Kidney epithelial cell (primary cell): Measurements from ENCODE around the gene SH3YL1. TPM values are rescaled to one million over a fixed set of nuclear protein-coding genes. Genes with fewer than 3 reads are reported as not detected.

Experiments used
- DNase-seq: peaks from one replicate; pipeline ENCODE4 v3.0.0-alpha.2; 2010; ENCODE audit warnings: low read depth
- H3K27me3 ChIP-seq: 2 replicates; pipeline ENCODE4 v1.6.0; 2011; ENCODE audit warnings: low read length; ENCODE audit not compliant: control insufficient read depth, insufficient read depth
- H3K36me3 ChIP-seq: 2 replicates; pipeline ENCODE4 v1.5.1; 2011; ENCODE audit warnings: low read length; ENCODE audit not compliant: control insufficient read depth, insufficient read depth
- H3K4me3 ChIP-seq: 2 replicates; pipeline ENCODE4 v1.5.1; 2011; ENCODE audit warnings: low read depth, mild to moderate bottlenecking, control low read depth, low read length
- total RNA-seq: library from RNA; depleted of rRNA; stranded (reverse); fragments of >200 nt; gene quantifications from 2 replicates; pipeline ENCODE4 v1.2.3, GENCODE V29; 2015
- TF ChIP-seq, protein P1 (sequence below): IDR thresholded peaks from 2 replicates; pipeline ENCODE4 v1.5.1; 2011; ENCODE audit warnings: mild to moderate bottlenecking, moderate library complexity, low read length, control low read depth, inconsistent platforms; ENCODE audit not compliant: insufficient read depth, poor library complexity, severe bottlenecking

SH3YL1 gene
- total RNA-seq, 1 donor from 2014 or later, result 50.2 TPM

GRCh38 chr2:287911-288757 lies 24.3 kb upstream of the SH3YL1 start, which contains the start of gene ALKAL2:
ALKAL2 (minus strand) TSS chr2:288091; CDS start chr2:287835, 256 bp downstream.
- Histone ChIP-seq H3K4me3 (peak within 1 kb of the TSS; percentile 26), H3K27me3 (peaks cover 20% of the 10 kb centered on the region), H3K36me3 (no peaks in the 10 kb centered on the region)
- no peak for DNase-seq
- TF ChIP-seq, protein P1, sequence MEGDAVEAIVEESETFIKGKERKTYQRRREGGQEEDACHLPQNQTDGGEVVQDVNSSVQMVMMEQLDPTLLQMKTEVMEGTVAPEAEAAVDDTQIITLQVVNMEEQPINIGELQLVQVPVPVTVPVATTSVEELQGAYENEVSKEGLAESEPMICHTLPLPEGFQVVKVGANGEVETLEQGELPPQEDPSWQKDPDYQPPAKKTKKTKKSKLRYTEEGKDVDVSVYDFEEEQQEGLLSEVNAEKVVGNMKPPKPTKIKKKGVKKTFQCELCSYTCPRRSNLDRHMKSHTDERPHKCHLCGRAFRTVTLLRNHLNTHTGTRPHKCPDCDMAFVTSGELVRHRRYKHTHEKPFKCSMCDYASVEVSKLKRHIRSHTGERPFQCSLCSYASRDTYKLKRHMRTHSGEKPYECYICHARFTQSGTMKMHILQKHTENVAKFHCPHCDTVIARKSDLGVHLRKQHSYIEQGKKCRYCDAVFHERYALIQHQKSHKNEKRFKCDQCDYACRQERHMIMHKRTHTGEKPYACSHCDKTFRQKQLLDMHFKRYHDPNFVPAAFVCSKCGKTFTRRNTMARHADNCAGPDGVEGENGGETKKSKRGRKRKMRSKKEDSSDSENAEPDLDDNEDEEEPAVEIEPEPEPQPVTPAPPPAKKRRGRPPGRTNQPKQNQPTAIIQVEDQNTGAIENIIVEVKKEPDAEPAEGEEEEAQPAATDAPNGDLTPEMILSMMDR, result no peak

GRCh38 chr2:287471-287885 lies 23.6 kb upstream of the SH3YL1 start:
- TF ChIP-seq, protein P1, result no peak
- Histone ChIP-seq H3K4me3 (peak overlapping the region; percentile 26), H3K36me3 (no peaks in the 10 kb centered on the region), H3K27me3 (peaks cover 20% of the 10 kb centered on the region)
- no peak for DNase-seq

DNA sequence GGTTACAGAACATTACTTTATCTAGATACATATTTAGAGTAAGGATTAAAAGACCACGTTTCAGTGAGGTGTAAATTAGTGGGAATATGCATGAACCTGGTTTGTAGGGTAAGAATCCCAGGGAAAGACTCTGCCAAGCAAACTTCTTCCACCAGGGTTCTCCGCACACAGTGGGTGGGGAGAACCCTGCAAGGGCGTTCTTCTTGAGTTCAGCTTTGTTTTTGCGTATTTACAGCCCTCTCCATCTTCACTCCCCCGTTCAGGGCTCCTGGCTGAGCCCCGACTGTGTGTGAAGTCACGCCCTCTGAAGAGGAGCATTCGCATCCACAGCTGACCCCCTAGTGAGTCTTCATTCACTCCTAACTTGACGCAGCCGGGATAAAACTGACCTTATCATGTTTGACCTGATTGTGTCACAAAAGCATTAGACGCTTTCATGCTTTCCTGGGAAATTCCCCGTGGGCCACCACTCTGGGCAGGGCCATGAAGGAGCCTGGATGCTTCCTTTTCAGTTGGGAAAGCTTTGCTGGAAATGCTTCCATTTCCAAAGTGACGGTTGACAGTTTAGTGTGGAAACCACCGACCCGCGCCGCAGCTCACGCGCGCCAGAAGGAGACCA lies 23.1 kb upstream of the SH3YL1 start:
- H3K4me3 ChIP-seq, result no peak overlapping the region
- peaks cover 20% of the 10 kb centered on the region for H3K27me3 ChIP-seq
- H3K36me3 ChIP-seq, result no peaks in the 10 kb centered on the region
- DNase-seq, result no peak
- TF ChIP-seq, protein P1, result no peak

GRCh38 chr2:286035-286434 lies 22.2 kb upstream of the SH3YL1 start:
- Histone ChIP-seq H3K36me3 (no peaks in the 10 kb centered on the region), H3K4me3 (no peak overlapping the region), H3K27me3 (peaks cover 20% of the 10 kb centered on the region)
- TF ChIP-seq, protein P1, result no peak
- DNase-seq, result no peak

- H3K4me3 ChIP-seq, result no peak overlapping the region
- no peak for DNase-seq
- H3K36me3 ChIP-seq, result no peaks in the 10 kb centered on the region
- TF ChIP-seq, protein P1, result no peak
- H3K27me3 ChIP-seq, result peaks cover 20% of the 10 kb centered on the region
Measured at GRCh38 chr2:285531-285930, 21.7 kb upstream of the SH3YL1 start.
